H9 (cell line): Measurements from ENCODE around the gene BICRAL. TPM values are rescaled to one million over a fixed set of nuclear protein-coding genes. Genes with fewer than 3 reads are reported as not detected.

Experiments
- DNase-seq: peaks from one replicate; pipeline ENCODE4 v3.0.0-alpha.2; 2017
- H2AFZ ChIP-seq: one replicate; pipeline ENCODE4 v1.6.1; 2013; ENCODE audit warnings: mild to moderate bottlenecking, low read length, control low read depth, moderate library complexity
- H2AK5ac ChIP-seq: 2 replicates; pipeline ENCODE4 v1.6.1; 2013; ENCODE audit warnings: low read length, control low read depth, mixed read lengths; ENCODE audit not compliant: insufficient read length
- H2BK120ac ChIP-seq: one replicate; pipeline ENCODE4 v1.6.1; 2013; ENCODE audit warnings: low read depth, mild to moderate bottlenecking, low read length, control low read depth, inconsistent platforms; ENCODE audit not compliant: poor library complexity, severe bottlenecking
- H2BK12ac ChIP-seq: 2 replicates; pipeline ENCODE4 v1.6.1; 2013; ENCODE audit warnings: low read length, control low read depth, mixed read lengths, low read depth; ENCODE audit not compliant: insufficient read length
- H2BK15ac ChIP-seq: 2 replicates; pipeline ENCODE4 v1.6.1; 2013; ENCODE audit warnings: low read depth, low read length, control low read depth
- H2BK20ac ChIP-seq: one replicate; pipeline ENCODE4 v1.6.1; 2013; ENCODE audit warnings: low read depth, mild to moderate bottlenecking, low read length, control low read depth, inconsistent platforms; ENCODE audit not compliant: poor library complexity, severe bottlenecking
- H2BK5ac ChIP-seq: 2 replicates; pipeline ENCODE4 v1.6.1; 2013; ENCODE audit warnings: low read length, control low read depth, mixed read lengths; ENCODE audit not compliant: insufficient read length
- H3K14ac ChIP-seq: 2 replicates; pipeline ENCODE4 v1.6.1; 2013; ENCODE audit warnings: low read length, control low read depth; ENCODE audit not compliant: insufficient read depth
- H3K18ac ChIP-seq: 2 replicates; pipeline ENCODE4 v1.6.1; 2013; ENCODE audit warnings: low read depth, mild to moderate bottlenecking, mixed read lengths, low read length, control low read depth; ENCODE audit not compliant: insufficient read length
- H3K23ac ChIP-seq: 2 replicates; pipeline ENCODE4 v1.6.1; 2013; ENCODE audit warnings: low read length, control low read depth, mixed read lengths, low read depth; ENCODE audit not compliant: insufficient read length
- H3K23me2 ChIP-seq: 2 replicates; pipeline ENCODE4 v1.6.1; 2013; ENCODE audit warnings: low read depth, mild to moderate bottlenecking, mixed read lengths, low read length, control low read depth; ENCODE audit not compliant: insufficient read length, poor library complexity, severe bottlenecking
- H3K27ac ChIP-seq: 2 replicates; pipeline ENCODE4 v1.5.1; 2013; ENCODE audit warnings: low read length, control low read depth, mixed read lengths, low read depth; ENCODE audit not compliant: insufficient read length
- H3K27me3 ChIP-seq: 2 replicates; pipeline ENCODE4 v1.6.1; 2013; ENCODE audit warnings: low read length, control low read depth, inconsistent platforms; ENCODE audit not compliant: insufficient read depth
- H3K4ac ChIP-seq: 2 replicates; pipeline ENCODE4 v1.6.1; 2013; ENCODE audit warnings: low read depth, mild to moderate bottlenecking, control low read depth, inconsistent platforms, low read length, moderate library complexity
- H3K4me1 ChIP-seq: 2 replicates; pipeline ENCODE4 v1.6.1; 2013; ENCODE audit warnings: low read length, control low read depth, inconsistent platforms; ENCODE audit not compliant: insufficient read depth
- H3K4me2 ChIP-seq: 2 replicates; pipeline ENCODE4 v1.6.1; 2013; ENCODE audit warnings: low read length, control low read depth, mixed read lengths; ENCODE audit not compliant: insufficient read length, insufficient read depth
- H3K56ac ChIP-seq: 2 replicates; pipeline ENCODE4 v1.6.1; 2013; ENCODE audit warnings: low read depth, mild to moderate bottlenecking, mixed read lengths, low read length, control low read depth; ENCODE audit not compliant: insufficient read length
- H3K79me1 ChIP-seq: 2 replicates; pipeline ENCODE4 v1.6.1; 2013; ENCODE audit warnings: low read depth, mild to moderate bottlenecking, moderate library complexity, low read length, control low read depth, inconsistent platforms; ENCODE audit not compliant: insufficient read depth, poor library complexity, severe bottlenecking
- H3K79me2 ChIP-seq: 2 replicates; pipeline ENCODE4 v1.6.1; 2013; ENCODE audit warnings: low read length, control low read depth, inconsistent platforms; ENCODE audit not compliant: insufficient read depth
- H3K9ac ChIP-seq: 2 replicates; pipeline ENCODE4 v1.6.1; 2013; ENCODE audit warnings: low read length, control low read depth, mixed read lengths; ENCODE audit not compliant: insufficient read length; ENCODE audit errors: extremely low read depth
- H3K9me3 ChIP-seq: one replicate; pipeline ENCODE4 v1.6.1; 2013; ENCODE audit warnings: low read depth, low read length, inconsistent platforms; ENCODE audit not compliant: control insufficient read depth
- H3T11ph ChIP-seq: one replicate; pipeline ENCODE4 v1.6.1; 2013; ENCODE audit warnings: mild to moderate bottlenecking, low read length, control low read depth, inconsistent platforms
- H4K20me1 ChIP-seq: one replicate; pipeline ENCODE4 v1.6.1; 2013; ENCODE audit not compliant: control insufficient read depth, insufficient read length, insufficient read depth
- H4K5ac ChIP-seq: 2 replicates; pipeline ENCODE4 v1.6.1; 2013; ENCODE audit warnings: low read depth, mild to moderate bottlenecking, mixed read lengths, low read length, control low read depth; ENCODE audit not compliant: insufficient read length
- H4K8ac ChIP-seq: replicated peaks from 2 replicates; pipeline ENCODE4 v1.6.1; 2013; ENCODE audit warnings: low read length, control low read depth, mixed read lengths, low read depth; ENCODE audit not compliant: insufficient read length
- H4K91ac ChIP-seq: 2 replicates; pipeline ENCODE4 v1.6.1; 2013; ENCODE audit warnings: low read depth, mild to moderate bottlenecking, moderate library complexity, mixed read lengths, low read length, control low read depth; ENCODE audit not compliant: insufficient read length
- H3K27ac Mint-ChIP-seq, 3 experiments: 2 replicates in 2 of 3; 3 replicates in 1 of 3; pipeline ENCODE4 v1.8.0; 2020 to 2021; ENCODE audit warnings: mixed read lengths in 3 of 3, mild to moderate bottlenecking in 1 of 3, moderate library complexity in 1 of 3
- H3K27me3 Mint-ChIP-seq: 2 replicates; pipeline ENCODE4 v1.8.0; 2021; ENCODE audit warnings: low read depth, mild to moderate bottlenecking, moderate library complexity, mixed read lengths
- H3K36me3 Mint-ChIP-seq, 3 experiments: 2 replicates in 2 of 3; 3 replicates in 1 of 3; pipeline ENCODE4 v1.8.0; 2020 to 2021; ENCODE audit warnings: low read depth in 3 of 3, mixed read lengths in 3 of 3; ENCODE audit not compliant: insufficient read depth in 1 of 3
- H3K4me1 Mint-ChIP-seq, 2 experiments: 2 replicates each; pipeline ENCODE4 v1.8.0; 2020; ENCODE audit warnings: mixed read lengths in 2 of 2
- H3K4me3 Mint-ChIP-seq, 2 experiments: 2 replicates in 1 of 2; 3 replicates in 1 of 2; pipeline ENCODE4 v1.8.0; 2020 to 2021; ENCODE audit warnings: mild to moderate bottlenecking in 2 of 2, mixed read lengths in 2 of 2, moderate library complexity in 1 of 2
- H3K9me3 Mint-ChIP-seq, 2 experiments: 2 replicates in 1 of 2; 3 replicates in 1 of 2; pipeline ENCODE4 v1.8.0; 2020; ENCODE audit warnings: mild to moderate bottlenecking in 2 of 2, mixed read lengths in 2 of 2, moderate library complexity in 1 of 2
- WGBS: extraction: QIAGEN DNeasy Blood & Tissue Kit; methylation state at CpG from one replicate; pipeline ENCODE4 v1.1.7; 2013; ENCODE audit warnings: missing lambda C conversion rate, low lambda C conversion rate, mixed read lengths; ENCODE audit not compliant: insufficient read length; ENCODE audit errors: extremely low coverage; 5-methylcytosine and 5-hydroxymethylcytosine counted together
- total RNA-seq: library from RNA; stranded (reverse); gene quantifications from 2 replicates; pipeline ENCODE4 v1.2.1, GENCODE V29; 2021
- TF ChIP-seq, protein P1 (sequence below): fragments of 200-600 bp; sonication (generic); conservative IDR thresholded peaks from 3 replicates; pipeline ENCODE4 v1.8.0; 2021; ENCODE audit warnings: antibody characterized with exemption, mild to moderate bottlenecking

BICRAL gene
- total RNA-seq, 1 experiment from 2014 or later, result 9.8 TPM

DNA sequence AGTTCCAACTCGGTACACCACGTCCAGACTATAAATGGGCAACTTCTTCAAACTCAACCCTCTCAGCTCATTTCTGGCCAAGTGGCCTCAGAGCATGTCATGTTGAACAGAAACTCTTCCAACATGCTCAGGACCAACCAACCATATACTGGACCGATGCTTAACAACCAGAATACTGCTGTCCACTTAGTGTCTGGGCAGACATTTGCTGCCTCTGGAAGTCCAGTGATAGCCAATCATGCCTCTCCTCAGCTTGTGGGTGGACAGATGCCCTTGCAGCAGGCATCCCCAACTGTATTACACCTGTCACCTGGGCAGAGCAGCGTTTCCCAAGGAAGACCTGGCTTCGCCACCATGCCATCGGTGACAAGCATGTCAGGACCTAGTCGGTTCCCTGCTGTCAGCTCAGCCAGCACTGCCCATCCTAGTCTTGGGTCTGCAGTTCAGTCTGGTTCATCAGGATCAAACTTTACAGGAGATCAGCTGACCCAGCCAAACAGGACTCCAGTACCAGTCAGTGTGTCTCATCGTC, 47.8 kb downstream of the BICRAL start:
- Histone ChIP-seq H3K4ac (no peak overlapping the region), H3T11ph (no peak overlapping the region), H2BK120ac (no peak overlapping the region), H3K79me1 (no peaks in the 10 kb centered on the region), H2BK12ac (no peak overlapping the region), H3K9ac (no peak overlapping the region), H3K23me2 (no peaks in the 10 kb centered on the region), H3K9me3 (no peaks in the 10 kb centered on the region), H4K20me1 (no peaks in the 10 kb centered on the region), H3K27ac (no peak overlapping the region), H2BK5ac (no peak overlapping the region), H2AFZ (no peak overlapping the region), H2BK15ac (no peak overlapping the region), H3K14ac (no peak overlapping the region), H3K27me3 (no peaks in the 10 kb centered on the region), H3K4me1 (no peaks in the 10 kb centered on the region), H4K8ac (no peak overlapping the region), H3K79me2 (no peaks in the 10 kb centered on the region), H4K91ac (no peak overlapping the region), H3K4me2 (no peak overlapping the region), H3K23ac (no peak overlapping the region), H2AK5ac (no peak overlapping the region), H2BK20ac (no peak overlapping the region), H4K5ac (no peak overlapping the region), H3K56ac (no peak overlapping the region), H3K18ac (no peak overlapping the region)
- TF ChIP-seq, protein P1, sequence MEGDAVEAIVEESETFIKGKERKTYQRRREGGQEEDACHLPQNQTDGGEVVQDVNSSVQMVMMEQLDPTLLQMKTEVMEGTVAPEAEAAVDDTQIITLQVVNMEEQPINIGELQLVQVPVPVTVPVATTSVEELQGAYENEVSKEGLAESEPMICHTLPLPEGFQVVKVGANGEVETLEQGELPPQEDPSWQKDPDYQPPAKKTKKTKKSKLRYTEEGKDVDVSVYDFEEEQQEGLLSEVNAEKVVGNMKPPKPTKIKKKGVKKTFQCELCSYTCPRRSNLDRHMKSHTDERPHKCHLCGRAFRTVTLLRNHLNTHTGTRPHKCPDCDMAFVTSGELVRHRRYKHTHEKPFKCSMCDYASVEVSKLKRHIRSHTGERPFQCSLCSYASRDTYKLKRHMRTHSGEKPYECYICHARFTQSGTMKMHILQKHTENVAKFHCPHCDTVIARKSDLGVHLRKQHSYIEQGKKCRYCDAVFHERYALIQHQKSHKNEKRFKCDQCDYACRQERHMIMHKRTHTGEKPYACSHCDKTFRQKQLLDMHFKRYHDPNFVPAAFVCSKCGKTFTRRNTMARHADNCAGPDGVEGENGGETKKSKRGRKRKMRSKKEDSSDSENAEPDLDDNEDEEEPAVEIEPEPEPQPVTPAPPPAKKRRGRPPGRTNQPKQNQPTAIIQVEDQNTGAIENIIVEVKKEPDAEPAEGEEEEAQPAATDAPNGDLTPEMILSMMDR, result no peak
- no CpG with 5 or more reads among the region's 8 CpGs for WGBS
- no peak for DNase-seq
- Mint-ChIP-seq H3K36me3 (peaks cover 22 to 52% (median 43%) of the 10 kb centered on the region in 3 experiments), H3K4me3 (no peak overlapping the region), H3K4me1 (no peaks in the 10 kb centered on the region), H3K27me3 (no peaks in the 10 kb centered on the region), H3K27ac (peak overlapping the region in 1 of 3 experiments; percentile 14; a peak in 2 of 7 replicates), H3K9me3 (no peaks in the 10 kb centered on the region)
